Measurements from ENCODE around the gene TOR3A. TPM values are rescaled to one million over a fixed set of nuclear protein-coding genes. Genes with fewer than 3 reads are reported as not detected.
A peak's percentile ranks its signal among the peaks of the same experiment; 100 is the strongest.

Gene TOR3A
- total and polyA plus RNA-seq, 2 of the 13 experiments (the other 11 are each of a cell fraction or from before 2014, with no cell fraction given): 14.7 to 28.4 TPM

GRCh38 chr1:179091691-179092165 is 9.9 kb downstream of the TOR3A start (continued):
- TF ChIP-seq ZBTB26 (CRISPR knock-in tag; IDR thresholded peaks at IDR 0.05; ENCODE audit: borderline replicate concordance) (0 out of 2 replicates have a peak, but pooled peaks have one; percentile 53), ZNF143 (CRISPR knock-in tag; IDR thresholded peaks at IDR 0.05) (no peak), ZNF589 (CRISPR knock-in tag; conservative IDR thresholded peaks at IDR 0.05) (no peak), CBX5 (CRISPR knock-in tag; IDR thresholded peaks at IDR 0.05; ENCODE audit: borderline replicate concordance) (peak; percentile 97; the same call in 1 of the 2 replicates), PCBP1 (IDR thresholded peaks at IDR 0.05; ENCODE audit: borderline replicate concordance, low read depth, low read length) (no peak), CSRNP2 (CRISPR knock-in tag; conservative IDR thresholded peaks at IDR 0.05; ENCODE audit: low read depth) (no peak), ELF4 (CRISPR knock-in tag; IDR thresholded peaks at IDR 0.05; ENCODE audit: borderline replicate concordance) (no peak), HOXA5 (CRISPR knock-in tag; IDR thresholded peaks at IDR 0.05) (peak; percentile 69; the same call in 1 of the 2 replicates), PCBP2 (optimal IDR thresholded peaks at IDR 0.05; ENCODE audit: low read depth, low read length, poor library complexity, severe bottlenecking) (no peak), ZNF652 (CRISPR knock-in tag; IDR thresholded peaks at IDR 0.05; ENCODE audit: borderline replicate concordance, low read depth) (no peak), FOXO1 (CRISPR knock-in tag; IDR thresholded peaks at IDR 0.05) (peak; percentile 41; the same call in 1 of the 2 replicates), ZSCAN31 (CRISPR knock-in tag; IDR thresholded peaks at IDR 0.05; ENCODE audit: low read depth) (no peak), ZNF382 (CRISPR knock-in tag; IDR thresholded peaks at IDR 0.05; ENCODE audit: borderline replicate concordance) (no peak), THRA (CRISPR knock-in tag; IDR thresholded peaks at IDR 0.05; ENCODE audit: borderline replicate concordance) (peak; percentile 77; the same call in 1 of the 2 replicates), AHR (CRISPR knock-in tag; IDR thresholded peaks at IDR 0.05) (peak; percentile 60; the same call in 1 of the 2 replicates), MXD1 (CRISPR knock-in tag; IDR thresholded peaks at IDR 0.05) (no peak), ZNF740 (CRISPR knock-in tag; IDR thresholded peaks at IDR 0.05) (no peak), ZBED4 (CRISPR knock-in tag; IDR thresholded peaks at IDR 0.05; ENCODE audit: borderline replicate concordance) (no peak), ZNF572 (CRISPR knock-in tag; IDR thresholded peaks at IDR 0.05) (no peak), ZNF251 (CRISPR knock-in tag; IDR thresholded peaks at IDR 0.05) (no peak)

All from HepG2 (cell line).